ENCODE results near the gene TSPAN9. TPM values are rescaled to one million over a fixed set of nuclear protein-coding genes. Genes with fewer than 3 reads are reported as not detected.

TSPAN9 gene
- total and polyA plus RNA-seq, 3 donors from 2014 or later = 14.2 to 23.5 (median 19.8) TPM

DNA sequence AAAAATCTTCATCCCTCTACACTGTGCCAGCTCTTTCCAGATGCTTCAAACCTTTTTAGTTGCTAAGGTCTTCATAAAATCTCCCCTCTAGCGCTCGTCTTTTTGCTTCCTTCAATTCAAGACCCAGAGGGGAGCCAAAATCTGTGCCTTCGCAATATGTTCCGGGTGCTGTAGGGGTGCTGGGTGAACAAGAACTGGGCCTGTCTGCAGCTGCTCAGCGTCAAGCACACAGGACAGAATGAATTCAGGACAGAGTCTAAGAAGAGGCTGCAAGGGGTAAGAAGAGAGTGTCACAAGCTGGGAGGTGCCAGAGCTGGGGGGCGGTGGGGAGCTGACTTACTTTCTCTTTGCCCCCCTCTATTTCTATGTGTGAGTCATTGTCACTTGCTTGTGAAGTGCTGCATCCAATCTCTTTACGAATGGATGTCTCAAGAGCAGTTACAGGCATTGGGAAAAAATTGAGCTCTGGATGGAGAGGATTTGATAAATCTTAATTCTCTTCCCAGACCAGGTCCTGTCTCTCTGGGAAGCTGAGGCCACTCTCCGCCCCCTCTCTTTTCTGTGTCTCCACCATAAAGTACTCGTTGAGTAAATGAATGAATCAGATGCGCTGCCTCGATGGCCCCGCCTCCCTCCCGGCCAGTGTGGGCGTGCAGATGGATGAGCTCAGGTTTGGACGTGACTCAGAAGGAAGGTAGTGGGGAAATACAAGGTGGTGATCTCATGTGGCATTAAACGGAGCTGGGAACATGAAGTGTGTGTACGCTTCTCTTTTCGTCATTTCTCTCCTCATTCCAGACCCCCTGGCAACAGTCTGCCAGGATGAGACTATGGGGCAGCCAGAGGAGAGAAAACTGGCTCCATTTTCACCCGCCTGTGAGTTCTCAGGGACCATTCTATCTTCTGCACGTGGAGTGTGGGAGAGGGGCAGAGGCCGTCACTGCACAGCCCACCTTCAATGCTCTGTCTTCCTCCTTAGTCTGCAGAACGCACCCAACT is 91.3 kb downstream of the TSPAN9 start:
- no peaks in the 10 kb centered on the region for H3K9me3 ChIP-seq
- H3K4me3 ChIP-seq = no peak overlapping the region
- TF ChIP-seq, protein P1, sequence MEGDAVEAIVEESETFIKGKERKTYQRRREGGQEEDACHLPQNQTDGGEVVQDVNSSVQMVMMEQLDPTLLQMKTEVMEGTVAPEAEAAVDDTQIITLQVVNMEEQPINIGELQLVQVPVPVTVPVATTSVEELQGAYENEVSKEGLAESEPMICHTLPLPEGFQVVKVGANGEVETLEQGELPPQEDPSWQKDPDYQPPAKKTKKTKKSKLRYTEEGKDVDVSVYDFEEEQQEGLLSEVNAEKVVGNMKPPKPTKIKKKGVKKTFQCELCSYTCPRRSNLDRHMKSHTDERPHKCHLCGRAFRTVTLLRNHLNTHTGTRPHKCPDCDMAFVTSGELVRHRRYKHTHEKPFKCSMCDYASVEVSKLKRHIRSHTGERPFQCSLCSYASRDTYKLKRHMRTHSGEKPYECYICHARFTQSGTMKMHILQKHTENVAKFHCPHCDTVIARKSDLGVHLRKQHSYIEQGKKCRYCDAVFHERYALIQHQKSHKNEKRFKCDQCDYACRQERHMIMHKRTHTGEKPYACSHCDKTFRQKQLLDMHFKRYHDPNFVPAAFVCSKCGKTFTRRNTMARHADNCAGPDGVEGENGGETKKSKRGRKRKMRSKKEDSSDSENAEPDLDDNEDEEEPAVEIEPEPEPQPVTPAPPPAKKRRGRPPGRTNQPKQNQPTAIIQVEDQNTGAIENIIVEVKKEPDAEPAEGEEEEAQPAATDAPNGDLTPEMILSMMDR (IDR thresholded peaks at IDR 0.05) = no peak
- TF ChIP-seq POLR2A (IDR thresholded peaks at IDR 0.05) = no peak
- no peak for DNase-seq
- H3K36me3 ChIP-seq (ENCODE audit: low read depth, missing control alignments) = no peaks in the 10 kb centered on the region
- no peaks in the 10 kb centered on the region for H3K27me3 ChIP-seq
- peaks cover 6% of the 10 kb centered on the region for H3K4me1 ChIP-seq
- WGBS, 2 donors = 83 to 86% methylated on average over 22 of the region's 22 CpGs
- intact Hi-C loops (cut with DNase I; ENCODE audit: low total_unique reads) = no loop called here
- H3K27ac ChIP-seq = no peak overlapping the region

DNA sequence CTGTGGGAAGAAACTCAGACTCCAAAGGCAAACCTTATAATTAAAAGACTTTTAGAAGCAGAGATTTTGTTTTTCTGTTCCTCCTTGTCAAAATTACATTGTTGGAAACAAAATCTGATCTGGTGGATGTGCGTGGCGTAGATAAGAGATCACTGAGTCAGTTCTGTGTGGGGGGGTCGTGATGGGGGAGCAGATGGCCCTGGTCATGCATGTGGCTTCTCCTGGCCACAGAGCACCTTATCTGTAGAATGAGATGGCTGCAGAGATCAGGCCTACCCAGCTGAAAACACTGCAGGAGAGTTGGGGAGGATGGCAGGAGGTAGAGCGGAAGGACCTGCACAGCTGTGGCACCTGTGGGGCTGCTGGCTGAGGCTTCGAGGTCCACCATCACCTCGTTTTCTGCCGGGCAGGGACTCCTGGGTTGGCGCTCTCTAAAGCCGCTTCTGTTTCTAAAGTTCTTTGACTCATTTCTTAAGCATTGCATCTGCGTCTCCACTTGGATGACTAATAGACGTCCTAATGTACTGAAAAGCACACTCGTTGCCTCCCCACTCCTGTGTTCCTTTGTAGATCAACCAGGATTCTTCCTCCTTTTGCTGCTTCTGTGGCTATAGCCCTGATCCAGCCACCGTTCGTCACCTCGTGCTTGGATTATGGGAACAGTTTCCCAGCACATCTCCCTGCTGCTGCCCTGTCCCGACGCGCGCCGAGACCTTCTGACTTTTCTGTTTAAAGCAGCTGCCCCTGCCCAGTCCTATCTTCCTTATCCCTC is 93.4 kb downstream of the TSPAN9 start:
- 89 to 94% methylated on average over 20 of the region's 20 CpGs for WGBS, 2 donors
- Histone ChIP-seq H3K27ac (no peak overlapping the region), H3K36me3 (ENCODE audit: low read depth, missing control alignments) (no peaks in the 10 kb centered on the region), H3K4me3 (no peak overlapping the region), H3K4me1 (no peaks in the 10 kb centered on the region), H3K9me3 (no peaks in the 10 kb centered on the region), H3K27me3 (no peaks in the 10 kb centered on the region)
- no peak for DNase-seq
- intact Hi-C loops (cut with DNase I; ENCODE audit: low total_unique reads) = no loop called here
- TF ChIP-seq POLR2A (IDR thresholded peaks at IDR 0.05) = no peak
- TF ChIP-seq, protein P1 (IDR thresholded peaks at IDR 0.05) = no peak

DNA sequence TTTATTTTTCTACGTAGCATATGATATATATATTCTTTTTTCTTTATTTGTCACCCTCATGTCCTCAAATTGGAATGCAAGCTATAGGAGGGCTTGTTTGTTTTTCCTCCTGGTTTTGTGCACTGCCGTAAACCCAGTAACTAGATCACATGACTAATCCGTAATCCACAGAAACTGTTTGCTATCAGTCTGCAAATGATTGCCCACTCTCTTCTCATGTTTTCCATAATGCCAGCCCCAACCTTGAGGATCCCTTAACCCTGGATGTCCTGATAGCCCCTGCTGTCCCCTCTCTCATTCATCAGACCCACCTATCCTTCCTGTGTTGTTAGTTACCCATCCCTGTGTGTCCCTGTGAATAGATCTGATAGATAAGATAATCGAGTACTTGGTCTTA is 94.0 kb downstream of the TSPAN9 start:
- intact Hi-C loops (cut with DNase I; ENCODE audit: low total_unique reads) = no loop called here
- H3K27ac ChIP-seq = no peak overlapping the region
- WGBS, 2 donors = 59 to 69% methylated on average over 4 of the region's 4 CpGs
- no peak overlapping the region for H3K4me3 ChIP-seq
- H3K4me1 ChIP-seq = no peaks in the 10 kb centered on the region
- TF ChIP-seq, protein P1 (IDR thresholded peaks at IDR 0.05) = no peak
- no peak for TF ChIP-seq POLR2A (IDR thresholded peaks at IDR 0.05)
- H3K9me3 ChIP-seq = no peaks in the 10 kb centered on the region
- no peaks in the 10 kb centered on the region for H3K27me3 ChIP-seq
- no peak for DNase-seq
- H3K36me3 ChIP-seq (ENCODE audit: low read depth, missing control alignments) = no peaks in the 10 kb centered on the region

DNA sequence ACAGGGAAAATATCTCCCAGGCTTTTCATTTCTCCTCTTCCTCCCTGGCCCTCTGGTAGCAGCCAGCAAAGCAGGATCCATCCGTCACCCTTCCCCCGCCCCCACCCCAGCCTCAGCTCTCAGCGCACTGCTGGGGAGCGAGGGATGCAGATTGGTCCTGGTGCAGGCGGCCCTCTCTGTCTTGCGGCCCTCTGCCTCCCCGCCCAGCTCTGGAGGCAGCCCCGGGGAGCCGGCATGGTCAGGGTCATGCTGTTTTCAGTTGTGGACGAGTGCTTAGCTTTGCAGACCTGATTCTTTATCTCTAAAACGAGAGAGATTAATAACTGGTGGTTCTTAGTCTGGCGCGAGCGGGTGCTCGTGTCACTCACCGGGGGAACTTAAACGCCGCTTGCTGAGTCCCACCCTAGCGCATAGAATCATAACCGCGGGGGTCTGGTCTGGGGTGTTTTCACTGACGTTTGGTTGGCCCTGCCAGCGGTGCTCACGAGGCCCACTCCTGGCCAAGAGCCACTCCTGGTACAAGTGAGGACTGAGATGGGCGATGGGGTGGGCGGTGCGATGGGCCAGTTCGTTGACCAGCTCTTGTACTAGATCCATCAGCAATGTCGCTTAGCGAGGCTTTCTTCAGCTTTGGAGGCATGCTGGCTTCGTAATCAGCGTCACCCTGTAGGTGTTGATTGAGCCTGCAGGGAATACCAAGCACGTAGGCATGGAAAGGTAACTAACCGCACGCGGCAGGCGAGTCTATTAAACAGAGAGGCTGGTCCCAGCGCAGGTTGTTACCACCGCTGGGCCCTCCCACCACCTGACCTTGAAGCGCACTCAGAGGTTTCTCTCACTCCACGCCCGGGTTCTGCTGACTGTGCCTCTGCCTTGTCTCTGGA is 95.2 kb downstream of the TSPAN9 start:
- TF ChIP-seq POLR2A (IDR thresholded peaks at IDR 0.05) = no peak
- TF ChIP-seq, protein P1 (IDR thresholded peaks at IDR 0.05) = no peak
- Histone ChIP-seq H3K4me3 (no peak overlapping the region), H3K9me3 (no peaks in the 10 kb centered on the region), H3K27ac (no peak overlapping the region), H3K27me3 (no peaks in the 10 kb centered on the region), H3K4me1 (no peaks in the 10 kb centered on the region), H3K36me3 (ENCODE audit: low read depth, missing control alignments) (no peaks in the 10 kb centered on the region)
- intact Hi-C loops (cut with DNase I; ENCODE audit: low total_unique reads) = no loop called here
- WGBS, 2 donors = 86 to 91% methylated on average over 35 to 42 of the region's 42 CpGs
- DNase-seq = no peak

Data from testis (tissue), 3 donors.